T-helper 1 cell treated with Interleukin-12 subunit alpha and Interleukin-12 subunit beta and Interleukin-4 antibody, amounts not matched to agents 30 μg/mL and 1 μg/mL, for 36 hours (primary cell): ENCODE measurements around the gene GRHL1.

Experiments used
- H3K27ac Mint-ChIP-seq: one replicate; pipeline ENCODE4 v1.8.0; 2021; ENCODE audit warnings: mild to moderate bottlenecking, mixed read lengths
- H3K27me3 Mint-ChIP-seq: one replicate; pipeline ENCODE4 v1.8.0; 2021; ENCODE audit warnings: low read depth, mixed read lengths
- H3K36me3 Mint-ChIP-seq: one replicate; pipeline ENCODE4 v1.8.0; 2021; ENCODE audit warnings: low read depth, mixed read lengths
- H3K4me1 Mint-ChIP-seq: one replicate; pipeline ENCODE4 v1.8.0; 2021; ENCODE audit warnings: low read depth, mixed read lengths
- H3K4me3 Mint-ChIP-seq: one replicate; pipeline ENCODE4 v1.8.0; 2021; ENCODE audit warnings: mild to moderate bottlenecking, moderate library complexity, mixed read lengths
- H3K9me3 Mint-ChIP-seq: one replicate; pipeline ENCODE4 v1.8.0; 2021; ENCODE audit warnings: mixed read lengths

Gene GRHL1

DNA sequence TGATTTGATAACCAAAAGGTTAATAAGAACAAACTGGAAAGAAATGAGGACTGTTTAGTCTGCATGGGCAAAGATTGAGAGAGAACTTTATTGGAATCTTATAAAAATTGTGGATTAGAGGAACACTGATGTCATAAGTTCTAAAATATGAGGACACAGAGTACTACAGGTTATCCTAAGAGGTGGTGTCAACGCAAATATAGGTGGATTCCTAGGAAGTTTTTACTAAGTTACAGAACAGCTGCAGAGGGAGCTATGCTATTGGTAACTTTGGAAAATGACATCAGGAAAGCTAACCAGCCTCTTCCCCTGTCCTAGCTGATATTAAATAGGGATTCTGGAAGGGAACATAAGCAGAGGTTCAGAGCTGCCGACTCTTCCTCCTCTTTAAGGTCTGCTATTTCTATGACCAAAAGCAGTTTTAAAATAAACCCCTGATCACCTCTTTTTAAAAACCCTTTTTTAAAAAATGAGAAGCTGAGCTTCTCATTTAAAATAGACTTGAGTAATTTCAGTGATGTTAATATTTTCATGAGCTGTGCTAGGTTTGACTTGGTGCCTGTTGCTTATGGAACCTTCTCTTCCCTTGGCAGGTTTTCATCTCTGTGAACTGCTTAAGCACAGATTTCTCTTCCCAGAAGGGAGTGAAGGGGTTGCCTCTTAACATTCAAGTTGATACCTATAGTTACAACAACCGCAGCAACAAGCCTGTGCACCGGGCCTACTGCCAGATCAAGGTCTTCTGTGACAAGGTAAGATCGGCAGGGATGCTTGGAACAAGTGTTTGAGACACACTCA is 34.2 kb downstream of the GRHL1 start:
- H3K4me3 Mint-ChIP-seq, result no peak overlapping the region
- H3K27ac Mint-ChIP-seq, result no peak overlapping the region
- H3K36me3 Mint-ChIP-seq, result no peaks in the 10 kb centered on the region
- H3K9me3 Mint-ChIP-seq, result no peaks in the 10 kb centered on the region
- peaks cover 15% of the 10 kb centered on the region for H3K27me3 Mint-ChIP-seq
- H3K4me1 Mint-ChIP-seq, result peaks cover 4% of the 10 kb centered on the region

GRCh38 chr2:9988320-9988719 is 36.8 kb downstream of the GRHL1 start:
- H3K4me1 Mint-ChIP-seq, result peaks cover 4% of the 10 kb centered on the region
- H3K27me3 Mint-ChIP-seq, result peaks cover 8% of the 10 kb centered on the region
- no peaks in the 10 kb centered on the region for H3K9me3 Mint-ChIP-seq
- H3K4me3 Mint-ChIP-seq, result no peak overlapping the region
- no peaks in the 10 kb centered on the region for H3K36me3 Mint-ChIP-seq
- no peak overlapping the region for H3K27ac Mint-ChIP-seq

DNA sequence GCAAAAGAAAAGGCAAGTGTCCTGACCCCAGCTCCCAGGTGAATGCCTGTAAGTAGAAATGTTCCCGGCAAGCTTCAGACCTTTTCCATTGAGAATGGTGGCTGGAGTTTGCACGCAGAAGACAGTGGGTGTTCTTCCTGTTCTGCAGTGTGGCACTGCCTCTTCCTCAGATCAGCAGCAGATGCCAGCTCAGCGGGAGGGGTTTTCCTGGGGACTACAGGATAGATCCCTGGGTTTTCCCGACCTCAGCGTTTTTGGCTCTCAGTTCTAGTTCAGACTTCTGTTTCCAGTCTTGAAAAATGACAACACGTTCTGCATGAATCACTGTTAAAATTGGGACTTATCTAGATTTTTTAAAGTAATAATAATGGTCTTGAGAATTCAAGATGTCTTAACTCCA is 39.2 kb downstream of the GRHL1 start:
- Mint-ChIP-seq H3K9me3 (no peaks in the 10 kb centered on the region), H3K27ac (no peak overlapping the region), H3K27me3 (peaks cover 3% of the 10 kb centered on the region)

DNA sequence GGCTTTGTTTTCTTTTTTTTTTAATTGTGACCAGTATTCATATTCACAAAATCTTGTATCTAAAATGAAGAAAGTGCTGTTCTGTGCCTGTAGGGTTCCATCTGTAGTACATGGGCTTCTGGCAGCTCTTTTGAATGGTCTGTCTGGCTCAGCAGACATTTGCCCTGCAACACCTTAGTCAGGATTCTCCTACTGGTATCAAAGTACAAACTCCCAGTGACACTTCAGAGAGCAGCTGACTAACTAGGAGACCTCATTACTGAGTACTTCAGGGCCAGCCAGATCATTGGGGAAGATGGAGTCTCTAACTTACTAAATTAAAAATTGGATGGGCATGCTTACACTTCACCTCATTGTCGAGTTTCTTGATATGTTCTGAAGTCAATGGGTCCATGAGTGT is 39.7 kb downstream of the GRHL1 start:
- no peak overlapping the region for H3K27ac Mint-ChIP-seq
- H3K27me3 Mint-ChIP-seq, result peaks cover 3% of the 10 kb centered on the region
- no peaks in the 10 kb centered on the region for H3K36me3 Mint-ChIP-seq
- no peak overlapping the region for H3K4me3 Mint-ChIP-seq
- no peaks in the 10 kb centered on the region for H3K9me3 Mint-ChIP-seq
- peaks cover 2% of the 10 kb centered on the region for H3K4me1 Mint-ChIP-seq

More for the DNA sequence above, 39.2 kb downstream of the GRHL1 start:
- Mint-ChIP-seq H3K36me3 (no peaks in the 10 kb centered on the region), H3K4me1 (peaks cover 2% of the 10 kb centered on the region), H3K4me3 (no peak overlapping the region)

DNA sequence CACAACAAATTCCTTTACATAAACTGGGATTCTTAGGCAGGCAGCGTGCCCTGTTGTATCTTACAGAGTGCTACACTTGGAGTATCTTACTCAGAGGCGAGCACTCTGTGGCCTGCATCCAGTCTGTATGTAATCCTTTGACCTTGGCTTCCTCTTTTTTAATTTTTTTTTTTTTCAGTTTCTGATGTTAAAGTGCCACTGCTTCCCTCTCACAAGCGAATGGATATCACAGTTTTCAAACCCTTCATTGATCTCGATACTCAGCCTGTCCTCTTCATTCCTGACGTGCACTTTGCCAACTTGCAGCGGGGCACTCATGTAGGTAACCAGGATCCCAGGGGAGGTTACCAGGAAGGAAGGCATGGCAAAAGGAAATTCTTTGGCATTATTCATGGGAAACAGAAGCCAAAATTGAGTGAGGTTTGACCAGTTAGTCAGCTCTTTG is 40.4 kb downstream of the GRHL1 start:
- Mint-ChIP-seq H3K27me3 (peaks cover 3% of the 10 kb centered on the region), H3K36me3 (no peaks in the 10 kb centered on the region), H3K27ac (no peak overlapping the region), H3K9me3 (no peaks in the 10 kb centered on the region), H3K4me1 (peaks cover 2% of the 10 kb centered on the region), H3K4me3 (no peak overlapping the region)

- Mint-ChIP-seq H3K27me3 (peaks cover 3% of the 10 kb centered on the region), H3K4me3 (no peak overlapping the region), H3K4me1 (peaks cover 2% of the 10 kb centered on the region), H3K9me3 (no peaks in the 10 kb centered on the region), H3K36me3 (no peaks in the 10 kb centered on the region), H3K27ac (no peak overlapping the region)
These were observed 41.1 kb downstream of the GRHL1 start for GRCh38 chr2:9992427-9993187.

DNA sequence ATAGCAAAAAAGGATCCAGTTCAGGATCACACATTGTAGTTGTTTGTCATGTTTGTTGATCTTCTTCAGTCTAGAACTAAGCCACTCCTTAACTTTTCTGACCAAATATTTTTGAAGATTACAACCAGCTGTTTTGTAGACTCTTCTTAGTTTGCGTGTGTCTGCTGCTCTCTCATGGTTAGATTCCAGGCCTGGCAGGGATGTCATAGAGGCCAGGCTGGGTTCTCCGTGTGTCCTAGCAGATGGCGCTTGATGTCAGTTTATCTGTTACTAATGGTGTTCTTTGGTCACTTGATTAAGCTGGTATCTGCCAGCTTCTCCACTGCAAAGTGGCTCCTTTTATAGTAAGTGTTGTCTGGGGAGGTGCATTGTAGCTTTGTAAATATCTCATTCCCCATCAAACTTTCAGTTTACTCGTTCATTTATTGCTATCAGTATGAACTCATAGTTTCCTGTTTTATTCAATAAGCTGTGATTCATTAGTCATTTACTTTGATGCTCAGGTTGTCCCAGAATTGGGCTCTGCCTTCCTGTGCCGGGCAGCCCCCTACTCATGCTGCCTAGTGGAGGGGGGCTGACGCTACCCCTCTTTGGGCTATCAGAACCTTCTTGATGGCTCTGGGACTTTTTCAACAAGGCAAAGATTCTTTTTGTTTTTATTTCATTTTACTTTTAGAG is 42.1 kb downstream of the GRHL1 start:
- H3K27me3 Mint-ChIP-seq, result peaks cover 3% of the 10 kb centered on the region
- no peaks in the 10 kb centered on the region for H3K9me3 Mint-ChIP-seq
- peaks cover 2% of the 10 kb centered on the region for H3K4me1 Mint-ChIP-seq
- H3K27ac Mint-ChIP-seq, result no peak overlapping the region
- no peak overlapping the region for H3K4me3 Mint-ChIP-seq
- H3K36me3 Mint-ChIP-seq, result no peaks in the 10 kb centered on the region

- H3K36me3 Mint-ChIP-seq, result no peaks in the 10 kb centered on the region
- peaks cover 2% of the 10 kb centered on the region for H3K4me1 Mint-ChIP-seq
- peaks cover 3% of the 10 kb centered on the region for H3K27me3 Mint-ChIP-seq
- H3K27ac Mint-ChIP-seq, result no peak overlapping the region
- no peak overlapping the region for H3K4me3 Mint-ChIP-seq
- H3K9me3 Mint-ChIP-seq, result no peaks in the 10 kb centered on the region
These were observed 43.0 kb downstream of the GRHL1 start for GRCh38 chr2:9994462-9994861.

DNA sequence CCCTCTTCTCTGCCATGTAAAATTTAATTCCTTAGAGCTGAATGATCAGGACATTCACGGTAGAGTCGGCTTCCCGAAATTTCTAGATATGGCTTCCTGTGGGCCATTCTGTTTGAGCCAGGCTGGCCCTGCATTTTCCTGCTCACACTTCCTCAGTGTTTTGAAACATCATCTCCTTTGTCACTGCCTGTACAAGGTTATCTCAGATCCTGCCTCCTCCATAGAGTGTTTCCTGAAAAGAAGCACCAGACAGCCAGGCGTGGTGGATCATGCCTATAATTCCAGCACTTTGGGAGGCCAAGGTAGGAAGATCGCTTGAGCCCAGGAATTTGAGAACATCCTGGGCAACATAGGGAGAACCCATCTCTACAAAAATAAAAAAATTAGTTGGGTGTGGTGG is 43.6 kb downstream of the GRHL1 start:
- Mint-ChIP-seq H3K27ac (no peak overlapping the region), H3K4me3 (no peak overlapping the region), H3K27me3 (peaks cover 3% of the 10 kb centered on the region), H3K9me3 (no peaks in the 10 kb centered on the region), H3K36me3 (no peaks in the 10 kb centered on the region), H3K4me1 (peaks cover 2% of the 10 kb centered on the region)

DNA sequence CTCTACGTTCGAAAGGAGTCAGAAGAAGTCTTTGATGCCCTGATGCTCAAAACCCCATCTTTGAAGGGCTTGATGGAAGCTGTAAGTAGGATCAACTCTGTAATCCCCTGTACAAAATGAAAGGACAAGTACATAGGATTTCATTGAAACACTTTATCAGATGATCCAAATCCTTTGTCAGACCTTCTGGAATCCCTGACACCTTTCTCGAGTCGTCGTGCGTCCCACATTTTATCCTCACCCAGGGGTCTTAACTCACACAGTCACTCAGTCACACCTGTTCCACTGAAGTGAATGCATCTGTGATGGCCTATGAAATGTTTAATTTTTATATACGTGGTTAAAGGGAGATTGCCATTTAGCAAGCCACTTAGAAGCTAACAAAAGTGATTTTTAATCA is 44.8 kb downstream of the GRHL1 start:
- no peak overlapping the region for H3K27ac Mint-ChIP-seq
- H3K4me1 Mint-ChIP-seq, result peaks cover 2% of the 10 kb centered on the region
- H3K9me3 Mint-ChIP-seq, result no peaks in the 10 kb centered on the region
- H3K4me3 Mint-ChIP-seq, result no peak overlapping the region
- peaks cover 3% of the 10 kb centered on the region for H3K27me3 Mint-ChIP-seq
- no peaks in the 10 kb centered on the region for H3K36me3 Mint-ChIP-seq

- Mint-ChIP-seq H3K4me1 (peaks cover 2% of the 10 kb centered on the region), H3K27me3 (no peaks in the 10 kb centered on the region), H3K4me3 (no peak overlapping the region), H3K27ac (no peak overlapping the region), H3K9me3 (no peaks in the 10 kb centered on the region), H3K36me3 (no peaks in the 10 kb centered on the region)
These were observed 46.4 kb downstream of the GRHL1 start for GRCh38 chr2:9997936-9998335.

DNA sequence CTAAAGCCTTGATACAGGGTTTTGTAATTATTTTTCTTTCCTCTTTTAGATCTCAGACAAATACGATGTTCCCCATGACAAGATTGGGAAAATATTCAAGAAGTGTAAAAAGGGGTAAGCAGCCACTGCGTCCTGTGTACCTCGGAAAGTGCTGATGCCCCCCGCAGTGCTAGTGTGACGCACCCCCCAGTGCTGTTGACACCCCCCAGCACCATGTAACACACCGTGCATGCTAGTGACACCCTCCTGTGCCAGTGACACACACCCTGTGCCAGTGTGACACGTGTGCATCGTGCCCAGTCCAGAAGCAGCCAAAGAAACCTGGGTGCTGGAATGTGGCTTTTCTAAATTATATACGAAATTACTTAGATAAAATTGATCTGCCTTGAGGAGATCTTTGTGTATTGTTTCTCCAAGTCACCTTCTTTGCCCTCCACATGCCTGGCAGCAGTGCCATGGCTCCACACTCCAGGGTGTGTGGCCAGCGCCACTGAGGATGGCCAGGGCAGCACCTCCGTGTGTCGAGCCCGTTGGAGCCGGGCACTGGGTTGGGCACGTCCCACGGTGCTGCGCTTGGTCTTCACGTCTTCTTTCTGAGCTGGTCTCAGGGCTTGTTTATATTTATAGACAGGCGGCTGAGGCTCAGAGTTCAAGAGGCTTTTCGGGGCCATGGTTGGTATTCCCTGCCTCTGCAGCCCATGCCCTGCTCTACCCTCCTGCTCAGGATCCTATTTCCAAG is 47.6 kb downstream of the GRHL1 start:
- H3K27me3 Mint-ChIP-seq, result no peaks in the 10 kb centered on the region
- no peak overlapping the region for H3K27ac Mint-ChIP-seq
- peaks cover 2% of the 10 kb centered on the region for H3K4me1 Mint-ChIP-seq
- H3K4me3 Mint-ChIP-seq, result no peak overlapping the region
- no peaks in the 10 kb centered on the region for H3K36me3 Mint-ChIP-seq
- H3K9me3 Mint-ChIP-seq, result no peaks in the 10 kb centered on the region

GRCh38 chr2:9999693-10000092 is 48.2 kb downstream of the GRHL1 start:
- H3K9me3 Mint-ChIP-seq, result no peaks in the 10 kb centered on the region
- no peaks in the 10 kb centered on the region for H3K36me3 Mint-ChIP-seq
- H3K27me3 Mint-ChIP-seq, result no peaks in the 10 kb centered on the region
- no peak overlapping the region for H3K27ac Mint-ChIP-seq
- H3K4me3 Mint-ChIP-seq, result no peak overlapping the region
- H3K4me1 Mint-ChIP-seq, result no peaks in the 10 kb centered on the region

DNA sequence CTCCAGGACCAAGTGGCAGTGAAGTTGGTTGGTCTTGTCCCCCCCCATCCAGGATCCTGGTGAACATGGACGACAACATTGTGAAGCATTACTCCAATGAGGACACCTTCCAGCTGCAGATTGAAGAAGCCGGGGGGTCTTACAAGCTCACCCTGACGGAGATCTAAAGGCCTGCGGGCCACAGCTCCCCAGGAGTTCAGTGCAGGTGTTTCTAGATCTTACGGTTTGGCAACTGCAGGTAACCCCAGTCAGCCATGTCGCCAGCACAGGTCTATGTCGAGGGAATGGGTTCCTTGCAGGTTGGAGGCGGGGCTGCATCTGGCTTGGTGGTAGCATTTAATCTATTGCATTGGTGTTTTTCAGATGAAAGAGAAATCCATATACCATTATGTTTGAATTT is 49.0 kb downstream of the GRHL1 start:
- no peak overlapping the region for H3K27ac Mint-ChIP-seq
- H3K27me3 Mint-ChIP-seq, result no peaks in the 10 kb centered on the region
- H3K4me3 Mint-ChIP-seq, result no peak overlapping the region
- no peaks in the 10 kb centered on the region for H3K9me3 Mint-ChIP-seq
- no peaks in the 10 kb centered on the region for H3K4me1 Mint-ChIP-seq
- no peaks in the 10 kb centered on the region for H3K36me3 Mint-ChIP-seq
